ENCODE results near the gene STAT4.

Gene STAT4

GRCh38 chr2:190986221-190986953, 164.4 kb downstream of the STAT4 start:
- no peak for DNase-seq

DNA sequence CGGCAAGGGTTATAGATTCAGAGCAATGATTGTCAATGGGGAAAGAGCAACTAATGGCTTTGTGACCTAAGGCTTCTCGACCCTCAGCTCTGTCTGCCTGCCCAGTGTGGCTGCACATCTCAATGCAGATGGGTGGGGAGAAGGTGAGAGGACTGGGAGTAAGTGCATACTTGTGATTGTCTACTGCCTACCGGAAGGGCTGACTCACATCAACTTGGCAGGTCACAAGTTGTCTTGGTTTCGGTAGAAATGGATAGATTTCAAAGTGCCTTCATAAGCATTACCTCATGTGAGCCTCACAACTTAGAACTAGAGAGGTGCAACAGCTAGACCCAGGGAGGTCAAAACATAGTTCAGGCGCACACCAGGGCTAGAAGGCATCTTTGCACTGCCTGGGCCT, 166.2 kb downstream of the STAT4 start:
- no peak for DNase-seq

- DNase-seq: no peak
Observed at GRCh38 chr2:190982262-190983034, 168.3 kb downstream of the STAT4 start.

DNA sequence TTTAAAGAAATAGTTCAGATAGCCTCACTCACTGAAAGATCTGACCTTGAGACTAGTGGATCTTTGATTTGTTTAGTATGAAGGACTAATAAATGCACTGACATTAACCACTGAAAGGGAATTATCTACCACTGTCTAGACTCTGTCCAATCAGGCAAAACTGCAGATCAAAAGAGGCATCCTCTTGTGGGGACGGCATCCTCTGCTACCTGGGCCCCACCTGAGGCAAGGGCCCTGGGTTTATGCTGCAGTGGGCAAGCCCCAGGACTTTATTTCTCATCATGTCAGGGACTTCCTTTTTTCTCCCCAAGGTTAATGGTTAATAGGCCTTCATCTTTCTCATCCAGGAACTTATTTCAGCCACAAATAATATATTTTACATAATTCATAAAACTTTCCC, 169.1 kb downstream of the STAT4 start:
- DNase-seq: no peak

DNA sequence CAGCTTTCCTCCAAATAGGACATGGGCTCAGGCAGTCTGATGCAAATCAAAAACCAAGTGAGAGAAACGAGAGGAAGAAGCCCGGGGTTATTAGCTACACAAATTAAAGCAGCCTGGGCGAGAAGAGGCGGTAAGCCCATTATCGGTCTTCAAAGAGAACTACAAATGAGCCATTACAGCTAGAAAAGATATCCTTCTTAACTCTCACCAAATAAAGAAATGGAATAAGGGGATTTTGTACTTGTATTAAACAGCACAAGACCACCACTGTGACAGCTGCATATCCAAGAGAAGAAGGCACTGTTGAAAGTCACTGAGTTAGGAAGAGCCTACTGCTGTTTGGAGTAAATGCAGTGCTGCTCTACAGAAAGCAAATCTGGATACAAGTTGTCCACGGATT, 169.5 kb downstream of the STAT4 start:
- DNase-seq: no peak

DNA sequence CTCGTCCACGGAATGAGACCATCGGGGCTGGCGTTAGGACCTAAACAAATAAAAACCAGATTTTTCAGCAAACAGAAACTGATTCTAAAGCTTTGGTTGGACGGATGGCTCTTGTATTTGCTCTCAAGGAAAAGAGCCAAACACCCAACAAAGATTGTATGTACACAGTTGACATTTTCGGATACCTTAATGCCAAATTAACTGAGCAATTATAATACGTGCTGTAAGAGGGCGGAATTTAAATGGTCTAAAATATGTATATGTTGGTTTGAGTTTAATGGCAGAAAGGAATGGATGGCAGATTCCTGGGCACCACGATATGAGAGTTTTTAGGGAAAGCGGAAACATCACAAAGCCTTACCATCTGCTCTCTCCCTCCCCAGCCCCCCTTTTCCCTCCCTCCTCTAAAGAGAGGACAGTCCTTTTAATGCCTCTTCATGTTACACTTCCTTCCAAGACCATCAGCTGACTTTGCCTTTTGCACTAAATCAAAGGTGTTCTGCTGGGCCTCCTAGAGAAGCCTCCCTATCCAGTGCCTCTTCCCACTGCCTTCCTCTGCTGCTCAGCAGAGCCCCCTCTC, 170.1 kb downstream of the STAT4 start:
- no peak for DNase-seq

GRCh38 chr2:190979906-190980629, 170.7 kb downstream of the STAT4 start:
- no peak for DNase-seq
